Activated T-cell treated with anti-CD3 and anti-CD28 coated beads, Interleukin-2, amount 50 U/mL, for 4 hours (primary cell): Measurements from ENCODE around the gene C14orf39. TPM values are rescaled to one million over a fixed set of nuclear protein-coding genes. Genes with fewer than 3 reads are reported as not detected.
A peak's percentile ranks its signal among the peaks of the same experiment; 100 is the strongest.

Experiments
- ATAC-seq, 2 donors: fragments of 200-7000 bp; cut with Tn5 transposase; one replicate each; pipeline ENCODE4 v1.10.0; 2021
- DNase-seq: peaks from one replicate; pipeline ENCODE4 v3.0.0-alpha.2; 2020
- H3K27me3 Mint-ChIP-seq: one replicate; pipeline ENCODE4 v1.8.0; 2021; ENCODE audit warnings: low read depth, mixed read lengths
- H3K36me3 Mint-ChIP-seq: one replicate; pipeline ENCODE4 v1.8.0; 2022; ENCODE audit warnings: mixed read lengths; ENCODE audit not compliant: insufficient read depth
- H3K4me1 Mint-ChIP-seq: one replicate; pipeline ENCODE4 v1.8.0; 2021; ENCODE audit warnings: low read depth, mixed read lengths
- H3K4me3 Mint-ChIP-seq: one replicate; pipeline ENCODE4 v1.8.0; 2021; ENCODE audit warnings: mild to moderate bottlenecking, moderate library complexity, mixed read lengths
- H3K9me3 Mint-ChIP-seq: one replicate; pipeline ENCODE4 v1.8.0; 2021; ENCODE audit warnings: mixed read lengths
- total RNA-seq, 3 donors: library from RNA; stranded (reverse); gene quantifications; one replicate each; pipeline ENCODE4 v1.2.1, GENCODE V29; 2021

Gene C14orf39, protein sequence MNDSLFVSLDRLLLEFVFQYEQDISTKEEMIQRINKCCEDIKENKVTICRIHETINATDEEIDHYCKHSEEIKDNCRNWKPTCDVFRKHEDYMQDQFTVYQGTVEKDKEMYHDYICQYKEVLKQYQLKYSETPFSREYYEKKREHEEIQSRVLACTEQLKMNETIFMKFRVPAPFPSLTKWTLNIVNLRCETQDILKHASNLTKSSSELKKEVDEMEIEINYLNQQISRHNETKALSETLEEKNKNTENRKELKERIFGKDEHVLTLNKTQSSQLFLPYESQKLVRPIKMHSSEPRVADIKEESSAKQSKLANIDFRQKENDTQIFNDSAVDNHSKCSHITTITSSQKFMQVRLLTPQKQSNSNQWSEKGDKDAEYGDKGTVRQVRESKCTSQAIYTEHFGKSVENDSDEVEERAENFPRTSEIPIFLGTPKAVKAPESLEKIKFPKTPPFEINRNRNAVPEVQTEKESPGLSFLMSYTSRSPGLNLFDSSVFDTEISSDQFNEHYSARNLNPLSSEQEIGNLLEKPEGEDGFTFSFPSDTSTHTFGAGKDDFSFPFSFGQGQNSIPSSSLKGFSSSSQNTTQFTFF
- not detected for total RNA-seq

DNA sequence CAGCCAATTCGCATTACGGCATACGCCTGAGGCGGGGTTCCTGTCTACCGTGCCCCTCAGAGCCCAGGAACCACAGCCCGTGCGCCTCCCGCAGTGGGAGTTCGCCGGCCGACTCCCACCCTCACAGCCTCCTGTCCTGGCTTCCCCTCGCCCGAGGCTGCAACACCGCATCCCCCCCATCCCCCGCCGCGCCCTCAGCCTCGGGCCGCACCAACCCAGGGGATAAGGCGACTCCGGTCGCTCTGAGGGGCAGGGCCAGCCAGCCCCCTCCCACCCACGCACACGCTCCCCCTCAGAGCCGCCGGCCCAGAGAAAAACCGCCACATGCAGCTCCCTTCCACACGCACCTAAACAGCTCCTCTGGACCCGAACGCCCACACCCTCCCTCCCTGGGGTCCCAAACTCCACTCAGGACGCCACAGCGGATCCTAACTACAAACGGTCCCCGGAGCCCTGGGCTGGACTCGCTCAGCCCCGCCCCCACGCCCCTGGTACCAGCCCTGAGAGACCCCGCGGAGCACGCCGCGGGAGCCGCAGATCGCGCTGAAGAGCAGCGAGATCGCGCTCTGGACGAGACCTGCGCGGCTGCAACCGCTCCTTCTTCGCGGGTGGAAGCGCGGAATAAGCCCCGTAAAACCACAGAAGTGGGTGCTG lies at the start of gene C14orf39:
Gene C14orf39 (minus strand): TSS at position 466 of the 654 bp plus-strand sequence. CDS start 985 bp downstream, outside the sequence.
- H3K4me3 Mint-ChIP-seq: no peak within 1 kb of the TSS
- peaks cover 6% of the 10 kb centered on the region for H3K9me3 Mint-ChIP-seq
- H3K36me3 Mint-ChIP-seq: no peaks in the 10 kb centered on the region
- H3K4me1 Mint-ChIP-seq: no peaks in the 10 kb centered on the region
- DNase-seq (no peak), ATAC-seq (peak; percentile 38 to 63)
- peaks cover 14% of the 10 kb centered on the region for H3K27me3 Mint-ChIP-seq

DNA sequence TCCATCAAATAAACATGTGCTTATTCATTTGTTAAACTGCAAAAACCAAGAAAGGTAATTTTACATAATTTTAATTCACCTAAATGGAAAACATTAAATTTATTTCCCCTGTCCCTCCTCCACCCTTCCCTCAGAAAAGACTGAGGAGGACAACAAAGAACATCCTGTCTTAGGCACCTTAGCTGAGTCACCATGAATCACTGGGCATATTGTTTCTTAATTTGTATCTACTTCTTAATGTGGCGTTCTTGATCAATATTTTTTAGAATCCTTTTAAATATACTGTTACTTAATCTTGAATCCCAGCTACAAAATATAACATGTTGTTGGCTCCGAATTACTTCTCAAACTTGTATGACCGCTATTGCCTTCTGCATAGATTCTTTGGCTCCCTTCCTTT lies 46.6 kb upstream of the C14orf39 start:
- ATAC-seq (no peak), DNase-seq (no peak)
- Mint-ChIP-seq H3K4me3 (no peak overlapping the region), H3K9me3 (peaks cover 5% of the 10 kb centered on the region), H3K27me3 (peaks cover 21% of the 10 kb centered on the region), H3K4me1 (no peaks in the 10 kb centered on the region), H3K36me3 (no peaks in the 10 kb centered on the region)

DNA sequence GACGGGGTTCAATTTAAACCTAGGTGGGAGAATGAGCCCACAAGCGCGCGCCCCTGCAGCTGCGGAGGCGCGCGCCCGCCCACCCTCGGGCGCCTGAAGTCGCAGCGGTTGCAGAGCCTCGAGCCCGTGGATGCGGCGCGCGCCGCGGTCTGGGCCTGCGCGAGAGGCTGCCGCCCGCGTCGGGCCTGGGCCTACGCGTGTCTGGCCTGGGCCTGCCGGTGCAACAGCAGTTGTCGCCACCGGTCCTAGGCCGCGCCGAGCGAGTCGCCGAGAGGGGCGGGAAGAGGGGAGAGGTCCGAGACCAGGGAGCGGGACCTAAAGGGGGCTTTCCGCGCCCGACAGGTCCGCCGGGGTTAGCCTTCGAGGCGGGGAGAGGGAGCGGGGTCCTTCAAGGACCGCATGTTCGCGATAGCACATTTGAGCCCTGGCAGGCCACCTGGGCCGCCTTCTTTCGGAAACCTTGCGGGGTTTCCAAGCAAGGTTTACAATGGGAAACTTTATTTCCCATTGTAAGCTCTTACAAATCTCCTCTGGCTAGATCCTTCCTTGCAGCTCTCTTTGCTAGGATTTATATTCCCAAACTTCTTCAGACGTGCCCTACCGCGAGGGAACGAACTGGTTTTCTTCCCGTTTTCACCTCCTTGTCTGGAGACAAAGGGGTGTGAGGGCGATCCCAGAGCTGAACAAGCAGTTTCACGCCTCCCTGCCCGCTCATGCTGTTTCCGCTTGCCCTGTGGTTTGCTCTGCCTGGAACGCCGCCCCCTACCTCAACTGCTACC lies 29.8 kb upstream of the C14orf39 start:
- DNase-seq: no peak
- Mint-ChIP-seq H3K27me3 (peaks cover 59% of the 10 kb centered on the region), H3K4me1 (peaks cover 14% of the 10 kb centered on the region), H3K9me3 (no peaks in the 10 kb centered on the region), H3K4me3 (peak overlapping the region; percentile 11), H3K36me3 (no peaks in the 10 kb centered on the region)
- ATAC-seq: peak; percentile 31 to 33

DNA sequence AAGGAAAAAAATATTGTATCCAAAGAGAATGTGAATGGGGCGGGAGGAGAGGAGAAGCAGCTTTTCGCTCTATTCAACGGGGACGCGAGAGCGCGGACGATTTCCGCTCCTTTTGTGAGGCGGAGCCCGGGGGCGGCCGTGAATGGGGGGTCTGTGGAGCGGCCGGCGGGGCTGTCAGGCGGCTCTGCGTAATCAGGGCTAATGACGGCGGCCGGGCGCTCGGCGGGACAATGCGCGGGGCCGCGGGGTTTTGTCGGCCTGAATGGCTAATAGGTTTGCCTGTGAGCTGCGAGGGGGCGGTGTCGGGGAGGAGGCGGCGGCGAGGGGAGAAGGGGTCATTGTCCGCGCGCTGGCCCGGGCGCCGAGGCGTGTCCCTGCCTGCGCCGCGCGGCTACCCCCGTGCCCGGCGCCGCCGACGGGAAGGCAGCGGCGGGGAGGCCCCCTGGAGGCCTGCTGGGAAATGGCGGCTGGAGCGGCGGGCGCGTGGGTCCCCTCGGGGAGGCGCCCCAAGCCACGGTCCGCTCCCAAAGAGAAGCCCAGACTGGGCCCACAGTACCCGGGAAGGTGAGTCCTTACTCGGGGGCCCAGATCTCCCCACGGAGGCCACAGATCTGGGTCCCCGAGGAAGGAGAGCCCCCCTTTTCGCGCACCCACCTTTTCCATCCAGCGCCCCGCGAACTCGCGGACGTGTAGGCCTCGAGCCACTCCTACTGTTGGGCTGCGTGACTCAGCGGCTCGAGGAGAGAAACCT lies 29.1 kb upstream of the C14orf39 start:
- Mint-ChIP-seq H3K36me3 (no peaks in the 10 kb centered on the region), H3K4me1 (peaks cover 18% of the 10 kb centered on the region), H3K4me3 (peak overlapping the region; percentile 35), H3K9me3 (no peaks in the 10 kb centered on the region), H3K27me3 (peaks cover 66% of the 10 kb centered on the region)
- peak; percentile 64 to 72 for ATAC-seq
- no peak for DNase-seq

DNA sequence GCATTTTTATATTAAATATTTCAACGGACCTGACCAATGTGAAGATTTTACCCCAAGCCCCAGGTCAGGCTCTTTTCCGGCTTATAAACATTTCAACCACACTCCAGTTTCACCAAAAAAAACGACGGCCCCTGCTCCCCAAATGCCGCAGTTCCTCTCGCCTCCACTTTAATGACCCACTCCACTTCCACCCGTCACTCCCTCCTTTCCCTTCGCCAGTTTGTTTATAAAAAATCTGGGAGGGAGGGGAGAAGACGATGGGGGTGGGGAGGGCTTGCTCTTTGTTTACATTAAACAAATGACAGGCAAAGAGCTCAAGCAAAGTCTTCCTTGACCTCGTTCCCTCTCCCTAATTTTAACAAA lies 28.5 kb upstream of the C14orf39 start:
- no peak for DNase-seq
- peaks cover 23% of the 10 kb centered on the region for H3K4me1 Mint-ChIP-seq
- H3K9me3 Mint-ChIP-seq: no peaks in the 10 kb centered on the region
- H3K36me3 Mint-ChIP-seq: no peaks in the 10 kb centered on the region
- H3K4me3 Mint-ChIP-seq: no peak overlapping the region
- ATAC-seq: no peak
- H3K27me3 Mint-ChIP-seq: peaks cover 70% of the 10 kb centered on the region

DNA sequence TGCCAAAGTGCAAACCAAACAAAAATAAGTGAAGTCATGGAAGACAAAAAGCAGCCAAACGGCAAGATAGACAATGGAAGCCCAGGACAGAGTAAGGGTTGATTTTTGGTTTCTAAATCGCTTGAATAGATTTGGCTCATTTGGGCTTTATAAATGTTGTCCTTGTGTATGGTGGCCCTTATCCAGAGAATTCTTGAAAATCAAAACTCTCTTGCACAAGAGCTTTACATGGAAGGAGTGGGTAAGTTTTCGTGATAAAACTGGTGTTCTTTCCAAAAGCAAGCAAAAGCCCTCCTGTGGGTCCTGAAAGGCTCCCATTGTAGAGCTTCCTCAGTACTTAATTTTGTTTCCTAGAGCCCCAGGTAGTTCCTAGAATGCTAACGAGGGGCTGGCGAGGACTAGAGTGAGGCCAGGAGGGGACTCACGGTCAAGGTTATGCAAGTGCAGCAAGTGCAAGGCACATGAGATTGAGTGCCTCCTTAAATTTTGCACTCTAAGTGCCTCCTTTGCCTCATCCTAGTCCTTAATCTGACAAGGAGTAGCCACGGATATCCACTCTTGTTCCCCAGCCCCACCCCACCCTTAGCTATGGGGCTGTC lies 27.2 kb upstream of the C14orf39 start:
- Mint-ChIP-seq H3K27me3 (peaks cover 77% of the 10 kb centered on the region), H3K4me1 (peaks cover 24% of the 10 kb centered on the region), H3K4me3 (no peak overlapping the region), H3K36me3 (no peaks in the 10 kb centered on the region), H3K9me3 (no peaks in the 10 kb centered on the region)
- no peak for DNase-seq
- no peak for ATAC-seq

DNA sequence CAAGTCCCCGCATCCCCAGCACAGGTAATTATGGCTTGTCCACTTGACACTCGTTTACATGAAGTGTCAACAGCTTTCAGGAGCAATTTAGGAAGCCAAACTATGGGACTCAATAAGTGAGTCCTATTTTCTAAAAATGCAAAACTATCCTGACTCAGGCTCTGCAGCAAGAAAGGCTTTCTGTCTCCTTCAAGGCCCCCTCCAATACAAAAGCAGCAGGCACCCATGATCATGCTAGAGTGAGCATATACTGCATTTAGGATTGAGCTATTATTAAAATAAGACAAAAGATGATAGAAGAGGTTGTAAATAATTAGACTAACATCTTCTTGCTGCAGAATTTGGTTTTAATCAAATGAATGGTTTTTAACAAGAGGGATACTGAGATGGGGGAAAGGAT lies 26.3 kb upstream of the C14orf39 start:
- no peak for ATAC-seq
- peaks cover 26% of the 10 kb centered on the region for H3K4me1 Mint-ChIP-seq
- H3K36me3 Mint-ChIP-seq: no peaks in the 10 kb centered on the region
- H3K27me3 Mint-ChIP-seq: peaks cover 80% of the 10 kb centered on the region
- H3K9me3 Mint-ChIP-seq: no peaks in the 10 kb centered on the region
- H3K4me3 Mint-ChIP-seq: no peak overlapping the region
- no peak for DNase-seq

DNA sequence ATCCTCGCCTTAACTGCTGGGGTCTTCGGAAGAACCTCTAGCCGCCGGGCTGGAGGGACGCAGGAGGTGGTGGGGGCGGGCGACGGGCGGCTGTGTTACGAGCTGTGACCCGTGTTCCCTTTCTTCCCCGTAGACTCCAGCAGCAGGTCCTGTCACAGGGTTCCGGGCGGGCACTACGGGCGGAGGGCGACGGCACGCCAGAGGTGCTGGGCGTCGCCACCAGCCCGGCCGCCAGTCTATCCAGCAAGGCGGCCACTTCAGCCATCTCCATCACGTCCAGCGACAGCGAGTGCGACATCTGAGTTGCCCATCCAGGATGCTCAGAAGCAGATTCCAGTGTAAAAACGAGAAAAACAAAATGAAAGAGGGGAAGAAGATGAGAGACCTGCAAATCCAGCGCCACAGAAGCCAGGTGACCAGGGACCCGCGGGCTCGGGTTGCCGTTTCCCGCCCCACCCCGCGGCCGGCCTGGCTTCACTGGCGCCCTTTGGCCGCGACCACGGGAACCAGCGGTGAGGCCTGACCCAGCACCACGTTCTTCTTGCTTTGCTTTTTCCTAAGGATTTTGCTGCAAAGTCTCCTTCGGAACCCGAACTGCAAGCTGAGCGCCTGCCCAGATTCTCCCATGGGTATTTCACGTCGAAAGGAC lies 25.2 kb upstream of the C14orf39 start:
- H3K9me3 Mint-ChIP-seq: no peaks in the 10 kb centered on the region

DNA sequence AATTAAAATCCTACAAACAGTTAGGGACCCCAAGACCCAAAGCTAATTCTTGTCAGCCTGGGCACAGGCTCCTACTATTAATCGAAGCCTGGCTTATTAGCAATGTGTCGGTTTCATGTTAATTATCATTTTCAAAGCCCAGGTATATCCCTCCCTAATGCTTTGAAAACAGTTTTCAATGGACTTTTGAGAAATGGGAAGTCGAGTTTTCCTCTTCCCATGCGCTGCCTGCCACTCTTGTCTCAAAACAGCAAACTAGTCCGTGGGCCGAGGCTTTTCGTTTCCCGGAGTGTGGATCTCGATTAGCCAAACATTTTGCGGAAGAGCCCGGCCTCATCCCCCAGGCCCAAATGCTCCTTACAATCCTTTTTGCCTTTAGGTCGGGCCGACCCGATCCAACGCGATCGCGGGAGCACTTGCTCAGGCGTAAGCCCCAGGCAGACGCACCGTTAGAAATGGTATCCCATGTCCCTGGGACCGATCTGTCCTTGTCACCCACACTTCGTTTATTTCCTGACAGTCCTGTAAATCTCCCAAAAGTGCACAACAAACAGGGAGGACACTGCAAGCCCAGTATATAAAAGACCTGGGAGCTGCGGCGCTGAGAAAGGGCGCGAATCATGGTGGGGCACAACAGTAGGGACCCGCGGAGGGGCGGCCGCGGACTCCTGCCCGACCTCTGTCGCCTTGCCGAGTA lies 24.5 kb upstream of the C14orf39 start:
- H3K4me3 Mint-ChIP-seq: no peak overlapping the region

More for the DNA sequence above, 25.2 kb upstream of the C14orf39 start:
- Mint-ChIP-seq H3K4me1 (peaks cover 23% of the 10 kb centered on the region), H3K36me3 (no peaks in the 10 kb centered on the region), H3K4me3 (no peak overlapping the region), H3K27me3 (peaks cover 80% of the 10 kb centered on the region)
- ATAC-seq: no peak
- DNase-seq: no peak

DNA sequence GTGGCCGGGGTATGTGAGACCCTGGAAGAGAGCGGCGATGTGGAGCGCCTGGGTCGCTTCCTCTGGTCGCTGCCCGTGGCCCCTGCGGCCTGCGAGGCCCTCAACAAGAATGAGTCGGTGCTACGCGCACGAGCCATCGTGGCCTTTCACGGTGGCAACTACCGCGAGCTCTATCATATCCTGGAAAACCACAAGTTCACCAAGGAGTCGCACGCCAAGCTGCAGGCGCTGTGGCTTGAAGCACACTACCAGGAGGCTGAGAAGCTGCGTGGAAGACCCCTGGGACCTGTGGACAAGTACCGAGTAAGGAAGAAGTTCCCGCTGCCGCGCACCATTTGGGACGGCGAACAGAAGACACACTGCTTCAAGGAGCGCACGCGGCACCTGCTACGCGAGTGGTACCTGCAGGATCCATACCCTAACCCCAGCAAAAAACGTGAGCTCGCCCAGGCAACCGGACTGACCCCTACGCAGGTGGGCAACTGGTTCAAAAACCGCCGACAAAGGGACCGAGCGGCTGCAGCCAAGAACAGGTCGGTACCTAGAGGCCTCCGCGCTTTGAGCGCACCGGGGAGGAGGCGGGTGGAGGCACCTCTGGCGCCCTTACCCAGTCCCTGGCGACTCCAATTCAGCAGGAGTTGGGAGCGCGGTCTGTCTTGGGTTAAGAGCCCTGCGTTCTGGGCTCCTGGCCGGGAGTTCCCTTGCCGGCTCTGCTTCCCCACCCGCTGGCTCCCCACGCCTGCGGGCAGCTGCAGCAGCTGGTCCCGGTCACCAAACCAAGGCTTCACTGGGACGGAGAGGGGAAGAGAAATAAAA lies 23.8 kb upstream of the C14orf39 start:
- DNase-seq (no peak), ATAC-seq (no peak)
- Mint-ChIP-seq H3K4me3 (no peak overlapping the region), H3K36me3 (no peaks in the 10 kb centered on the region), H3K4me1 (peaks cover 19% of the 10 kb centered on the region), H3K27me3 (peaks cover 81% of the 10 kb centered on the region), H3K9me3 (no peaks in the 10 kb centered on the region)

More for the DNA sequence above, 24.5 kb upstream of the C14orf39 start:
- no peak for DNase-seq
- no peak for ATAC-seq
- peaks cover 81% of the 10 kb centered on the region for H3K27me3 Mint-ChIP-seq
- H3K4me1 Mint-ChIP-seq: peaks cover 21% of the 10 kb centered on the region
- no peaks in the 10 kb centered on the region for H3K36me3 Mint-ChIP-seq
- H3K9me3 Mint-ChIP-seq: no peaks in the 10 kb centered on the region

DNA sequence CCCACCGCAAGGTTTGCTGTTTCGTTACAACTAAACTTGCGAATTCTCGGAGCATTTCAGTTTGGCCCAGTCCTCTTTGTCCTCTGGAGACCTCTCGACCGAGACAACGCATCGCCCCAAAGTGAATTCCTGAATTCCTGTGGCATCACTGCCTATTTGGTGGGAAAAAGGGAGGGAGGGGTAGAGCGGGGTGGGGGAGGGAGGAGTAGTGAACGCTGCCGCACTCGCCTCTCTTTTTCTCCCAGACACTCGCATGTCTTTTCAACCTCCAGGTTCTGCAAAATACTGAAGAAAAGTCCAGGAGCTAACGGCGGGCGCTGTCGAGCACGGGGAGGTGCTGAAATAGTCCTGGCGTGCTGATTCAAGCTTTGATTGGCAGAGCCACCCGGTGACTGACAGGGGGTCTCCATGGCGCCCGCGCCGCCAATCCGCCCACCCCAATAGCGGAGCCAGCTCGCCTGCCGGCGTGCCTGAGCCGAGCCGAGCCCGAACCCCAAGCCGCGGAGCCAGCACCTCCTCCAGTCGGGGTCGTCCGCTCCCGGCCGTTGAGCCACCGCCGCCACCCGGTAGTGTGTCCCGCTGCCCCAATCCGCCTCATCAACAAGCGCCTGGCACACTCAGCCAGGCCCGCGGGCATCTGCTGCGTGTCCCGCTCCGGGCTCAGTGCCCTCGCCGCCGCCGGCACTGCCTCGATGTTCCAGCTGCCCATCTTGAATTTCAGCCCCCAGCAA lies 23.0 kb upstream of the C14orf39 start, which contains the start of gene SIX6:
Gene SIX6 (plus strand): TSS at position 440 of the 731 bp plus-strand sequence. CDS start 253 bp downstream, at position 693.
- no peak within 1 kb of the TSS for H3K4me3 Mint-ChIP-seq
- no peaks in the 10 kb centered on the region for H3K36me3 Mint-ChIP-seq
- no peak for DNase-seq
- ATAC-seq: peak; percentile 29 to 32
- peaks cover 15% of the 10 kb centered on the region for H3K4me1 Mint-ChIP-seq
- peaks cover 81% of the 10 kb centered on the region for H3K27me3 Mint-ChIP-seq
- no peaks in the 10 kb centered on the region for H3K9me3 Mint-ChIP-seq
